HG03103 (cell line): ENCODE results near the gene LMOD1.

Source experiments
- ATAC-seq: cut with Tn5 transposase; IDR thresholded peaks from one replicate; pipeline ENCODE4 v1.9.1; 2021; ENCODE audit warnings: low read depth; ENCODE audit not compliant: unreplicated experiment

Gene LMOD1

DNA sequence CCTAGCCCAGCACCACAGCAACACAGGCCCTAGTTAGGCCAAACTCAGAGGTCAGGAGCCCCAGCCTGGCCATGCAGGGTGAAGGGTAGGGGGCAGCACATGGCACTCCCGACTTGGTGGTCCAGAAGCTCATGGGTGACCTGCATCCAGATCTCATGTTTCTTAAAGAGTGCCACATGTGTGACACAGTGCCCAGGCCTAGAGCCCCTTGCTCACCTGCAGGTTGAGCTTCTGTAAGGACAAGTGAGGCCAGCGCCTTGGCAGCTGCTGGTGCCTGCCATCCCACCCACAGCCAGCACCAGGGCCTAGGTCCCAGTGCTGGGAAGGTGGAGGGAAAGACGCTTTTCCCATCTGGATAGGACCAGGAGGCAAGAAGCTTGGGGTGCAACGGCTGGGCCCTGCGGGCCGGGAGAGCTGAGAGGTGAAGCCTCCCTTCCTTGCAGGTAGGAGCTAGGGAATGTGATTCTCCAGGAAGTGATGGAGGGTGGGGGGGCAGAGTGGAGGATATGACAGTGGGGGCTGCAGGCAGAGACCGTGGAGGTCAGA lies 51.2 kb downstream of the LMOD1 start:
- ATAC-seq = no peak

GRCh38 chr1:201894343-201895119 lies 51.8 kb downstream of the LMOD1 start:
- ATAC-seq = no peak

DNA sequence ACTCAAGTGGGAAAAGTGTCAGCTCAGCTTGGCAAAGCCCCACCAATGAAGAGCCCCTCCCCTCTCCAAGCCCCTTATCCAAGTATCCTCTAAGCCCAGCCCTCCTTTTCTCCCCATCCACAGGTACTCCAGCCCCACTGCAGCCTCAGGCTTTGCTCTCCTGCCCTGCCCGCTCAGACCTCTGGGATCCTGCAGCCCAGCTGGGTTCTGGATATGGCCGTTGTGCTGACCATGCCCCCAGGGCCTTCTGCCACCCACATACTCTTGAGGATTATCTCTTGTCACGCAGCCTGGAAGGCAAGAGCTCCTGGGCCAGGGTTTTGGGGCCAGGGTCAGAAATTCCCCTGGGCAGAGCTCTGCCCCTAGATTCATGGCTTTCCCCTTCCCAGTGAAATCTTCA lies 52.9 kb downstream of the LMOD1 start:
- ATAC-seq = no peak

GRCh38 chr1:201892211-201892610 lies 54.1 kb downstream of the LMOD1 start:
- ATAC-seq = no peak

DNA sequence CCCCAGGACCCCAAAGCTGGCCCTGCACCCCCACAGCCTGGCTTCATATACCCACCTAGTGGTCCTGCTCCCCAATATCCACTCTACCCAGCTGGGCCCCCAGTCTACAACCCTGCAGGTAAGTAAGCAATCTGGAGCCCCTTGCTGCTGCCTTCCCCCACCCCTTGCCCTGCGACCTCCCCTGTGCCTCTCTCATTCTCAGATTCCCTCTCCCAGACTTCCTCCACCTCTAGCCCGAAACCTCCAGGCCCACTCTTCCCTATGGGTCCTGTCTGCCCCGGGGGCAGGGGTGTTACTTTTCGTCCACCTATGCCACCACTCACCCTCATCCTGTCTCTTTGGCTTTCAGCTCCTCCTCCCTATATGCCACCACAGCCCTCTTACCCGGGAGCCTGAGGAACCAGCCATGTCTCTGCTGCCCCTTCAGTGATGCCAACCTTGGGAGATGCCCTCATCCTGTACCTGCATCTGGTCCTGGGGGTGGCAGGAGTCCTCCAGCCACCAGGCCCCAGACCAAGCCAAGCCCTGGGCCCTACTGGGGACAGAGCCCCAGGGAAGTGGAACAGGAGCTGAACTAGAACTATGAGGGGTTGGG lies 54.8 kb downstream of the LMOD1 start:
- ATAC-seq = no peak

DNA sequence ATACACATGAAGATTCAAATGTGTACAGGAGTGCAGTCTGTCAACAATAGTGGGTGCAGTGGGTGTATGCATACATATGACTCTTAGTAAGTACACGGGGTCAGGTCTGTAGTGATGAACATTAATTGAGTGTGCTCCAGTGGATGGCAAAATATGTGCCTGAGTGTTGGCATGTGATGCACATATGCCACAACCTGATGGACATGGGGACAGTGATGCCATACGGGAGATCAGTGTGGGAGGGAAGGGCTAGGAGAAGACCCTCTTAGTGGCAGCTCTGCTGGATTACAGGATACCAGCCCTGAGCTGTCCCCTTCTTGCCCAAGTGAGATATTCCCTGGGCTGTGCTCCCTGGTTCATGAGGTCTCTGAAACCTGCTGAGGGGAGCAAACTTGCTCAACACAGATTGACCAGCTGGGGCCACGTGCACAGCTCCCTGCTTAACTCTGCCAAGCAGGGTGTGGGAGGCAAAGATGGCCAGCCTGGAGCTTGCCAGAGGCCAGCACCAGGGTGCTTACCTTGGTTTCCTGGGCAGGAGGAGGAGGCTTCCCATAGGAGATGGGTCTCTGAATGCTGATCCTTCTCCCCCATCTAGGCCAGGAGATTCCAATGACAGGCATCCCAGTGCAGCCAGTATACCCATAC lies 55.4 kb downstream of the LMOD1 start:
- no peak for ATAC-seq

GRCh38 chr1:201890223-201890622 lies 56.1 kb downstream of the LMOD1 start:
- ATAC-seq = no peak

DNA sequence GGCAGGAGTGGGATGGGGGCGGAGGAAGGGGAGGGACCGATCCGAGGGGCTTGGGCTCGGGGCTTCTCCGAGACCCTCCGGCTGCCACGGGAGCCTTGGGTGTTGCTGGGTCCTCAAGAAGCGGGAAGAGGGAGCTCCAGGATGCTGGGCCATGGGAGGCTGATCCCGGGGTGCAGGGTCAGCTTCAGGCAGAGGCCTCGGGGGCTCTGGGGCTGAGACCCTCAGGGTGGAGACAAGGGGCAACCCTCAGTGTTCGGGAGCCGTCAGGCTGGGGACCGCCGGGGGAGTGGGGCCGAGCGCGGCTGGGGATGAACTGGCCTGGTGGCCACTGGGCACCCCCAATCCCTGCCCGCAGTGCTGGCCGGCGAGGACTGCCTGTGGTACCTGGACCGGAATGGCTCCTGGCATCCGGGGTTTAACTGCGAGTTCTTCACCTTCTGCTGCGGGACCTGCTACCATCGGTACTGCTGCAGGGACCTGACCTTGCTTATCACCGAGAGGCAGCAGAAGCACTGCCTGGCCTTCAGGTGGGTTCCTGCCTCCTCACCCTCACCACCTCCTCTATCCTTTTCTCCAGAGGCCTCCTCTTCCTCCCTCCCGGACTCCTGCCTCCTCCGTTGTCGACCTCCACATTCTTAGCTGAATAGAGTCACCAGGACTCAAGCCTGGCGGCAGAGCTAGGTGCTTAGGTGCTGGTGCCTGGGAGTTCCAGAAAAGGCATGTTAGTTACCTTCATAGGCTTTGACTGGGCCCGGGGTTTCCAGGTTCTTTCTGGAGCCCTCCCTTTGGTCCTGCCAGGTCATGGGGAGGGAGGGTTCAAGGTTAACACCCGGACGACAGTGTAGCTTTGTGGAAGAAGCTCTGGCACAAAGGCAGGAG lies 57.0 kb downstream of the LMOD1 start:
- ATAC-seq = no peak

- no peak for ATAC-seq
Observed at GRCh38 chr1:201888282-201889089, 57.9 kb downstream of the LMOD1 start, which contains the start of gene SHISA4. Gene SHISA4 (plus strand): TSS chr1:201888898. CDS start chr1:201888995, 97 bp downstream.

GRCh38 chr1:201887116-201887866 lies 59.1 kb downstream of the LMOD1 start:
- ATAC-seq = no peak

GRCh38 chr1:201886103-201886885 lies 60.1 kb downstream of the LMOD1 start:
- no peak for ATAC-seq

GRCh38 chr1:201885531-201886075 lies 60.7 kb downstream of the LMOD1 start:
- no peak for ATAC-seq

GRCh38 chr1:201884425-201884824 lies 61.9 kb downstream of the LMOD1 start:
- no peak for ATAC-seq

DNA sequence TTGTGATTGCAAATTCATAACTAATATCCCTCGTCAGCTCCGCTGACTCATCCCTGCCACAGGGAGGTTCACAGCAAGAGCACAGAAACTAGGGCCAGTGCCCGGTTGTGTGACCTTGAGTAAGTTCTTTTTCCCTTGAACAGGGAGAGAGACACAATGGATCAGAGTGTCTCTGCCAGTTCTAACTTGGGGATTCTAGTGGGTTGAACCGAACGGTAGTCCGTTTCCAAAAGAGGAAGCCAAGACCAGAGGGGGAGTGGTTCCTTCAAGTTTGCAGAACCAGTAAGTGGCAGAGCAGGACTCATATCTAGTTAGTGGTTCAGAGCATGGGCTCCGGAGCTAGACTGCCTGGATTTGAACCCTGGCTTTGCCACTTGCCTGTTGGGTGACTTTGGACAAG lies 62.6 kb downstream of the LMOD1 start:
- no peak for ATAC-seq

- ATAC-seq = no peak
Observed at GRCh38 chr1:201883266-201883665, 63.1 kb downstream of the LMOD1 start.

GRCh38 chr1:201882665-201883132 lies 63.6 kb downstream of the LMOD1 start:
- ATAC-seq = peak; percentile 60

GRCh38 chr1:201881617-201882016 lies 64.7 kb downstream of the LMOD1 start:
- no peak for ATAC-seq
